NCI-H2227 treated with DMSO at 0.1 percent for 48 hours (cell line): ENCODE results near the gene LLCFC1.

ENCODE experiments used
- DNase-seq: peaks from one replicate; lab custom pipeline; 2025; lab: John Stamatoyannopoulos, UW

LLCFC1 gene

DNA sequence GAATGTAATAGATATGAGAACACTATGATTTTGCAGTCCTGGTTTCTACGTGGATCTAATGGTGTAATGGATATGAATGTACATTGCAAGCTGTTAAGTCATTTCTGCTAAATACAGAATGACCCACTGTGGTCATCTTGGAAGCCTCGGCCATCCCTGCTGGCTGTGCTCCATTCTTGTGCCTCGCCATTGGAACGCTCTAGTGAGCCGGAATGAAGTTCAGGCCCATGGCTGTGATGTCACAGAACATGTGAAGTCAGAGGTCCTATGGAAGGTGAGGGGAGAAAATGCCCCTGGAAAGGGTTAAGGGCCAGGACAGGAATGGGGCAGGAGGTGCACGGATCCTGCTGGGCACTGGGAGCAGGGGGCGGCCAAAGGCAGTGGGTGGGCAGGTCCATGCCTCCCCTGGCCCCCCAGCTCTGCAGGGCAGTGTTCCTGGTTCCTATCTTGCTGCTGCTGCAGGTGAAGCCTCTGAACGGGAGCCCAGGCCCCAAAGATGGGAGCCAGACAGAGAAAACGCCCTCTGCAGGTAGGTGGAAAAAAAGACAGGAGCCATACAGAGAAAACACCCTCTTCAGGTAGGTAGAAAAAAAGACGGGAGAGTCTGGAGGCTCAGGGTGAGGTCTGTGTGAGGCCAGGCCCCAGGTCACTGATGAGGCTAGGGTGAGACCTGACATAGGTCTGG is at the start of gene LLCFC1:
Gene LLCFC1 (plus strand): TSS at position 259 of the 685 bp plus-strand sequence. CDS start 138 bp downstream, at position 397.
- no peak for DNase-seq

DNA sequence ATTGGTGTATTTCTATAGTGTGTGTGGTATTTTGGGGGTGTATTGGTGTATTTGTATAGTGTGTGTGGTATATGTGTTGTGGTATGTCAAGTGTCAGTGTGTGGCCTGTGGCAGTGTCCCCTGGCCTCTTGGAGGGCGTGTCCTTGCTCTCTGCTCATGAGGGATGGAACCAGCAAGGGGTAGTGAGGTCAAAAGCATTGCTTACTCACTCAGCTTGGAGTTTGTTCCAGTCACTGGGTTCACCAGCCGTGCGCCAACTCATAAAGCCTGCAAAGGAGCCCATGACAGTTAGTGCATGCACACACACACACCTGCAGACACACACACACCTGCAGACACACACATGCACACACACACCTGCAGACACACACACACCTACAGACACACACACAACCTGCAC is 49.5 kb upstream of the LLCFC1 start:
- DNase-seq: no peak

- no peak for DNase-seq
Observed at GRCh38 chr7:142890874-142891485, 48.3 kb upstream of the LLCFC1 start.

DNA sequence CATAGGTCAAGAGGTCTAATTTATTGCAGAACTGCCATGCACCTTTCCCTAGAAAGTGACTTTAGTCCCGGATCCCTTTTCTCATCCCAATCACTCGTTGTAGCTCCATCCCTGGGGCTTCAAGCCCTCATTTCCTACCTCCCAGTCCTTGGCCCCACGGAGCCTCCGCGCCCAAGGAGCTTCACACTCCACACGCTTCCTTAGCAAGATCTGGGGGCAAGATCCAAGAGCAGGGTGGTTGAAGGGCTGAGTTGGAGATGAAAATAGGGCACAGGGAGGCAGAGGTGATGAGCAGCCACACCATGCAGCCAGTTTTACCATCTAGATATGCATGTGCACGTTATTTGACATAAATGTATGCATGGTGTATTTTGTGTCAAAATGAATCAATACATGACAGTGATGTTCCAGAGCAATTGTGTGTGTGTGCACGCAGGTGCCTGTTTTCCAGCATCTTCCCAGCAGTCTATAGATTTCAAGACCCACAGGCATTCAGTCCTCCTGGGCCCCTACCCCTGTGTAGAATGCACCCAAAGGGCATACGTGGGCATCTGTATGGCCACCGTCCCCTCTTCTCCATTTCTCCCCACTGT is 47.7 kb upstream of the LLCFC1 start:
- DNase-seq: no peak

DNA sequence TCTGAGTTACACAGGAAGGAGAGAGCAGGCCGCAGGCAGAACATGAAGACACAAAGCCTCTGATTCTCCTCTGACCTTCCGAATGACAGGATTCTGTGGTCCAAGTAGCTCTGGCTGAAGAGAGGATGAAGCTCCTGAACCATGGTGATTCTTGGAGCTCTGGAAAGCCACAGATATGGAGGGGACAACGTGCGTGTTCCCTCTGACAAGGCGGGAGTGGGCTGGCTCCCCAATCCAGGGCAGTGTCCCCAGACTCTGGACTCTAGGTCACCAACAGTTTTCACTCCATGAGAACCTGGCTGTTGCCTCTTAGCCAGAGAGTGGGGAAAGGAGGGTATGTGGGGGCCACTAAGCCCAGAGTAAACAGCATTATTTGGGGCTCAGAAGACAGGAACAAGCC is 46.3 kb upstream of the LLCFC1 start:
- no peak for DNase-seq

GRCh38 chr7:142894112-142894984 is 44.9 kb upstream of the LLCFC1 start:
- DNase-seq: no peak

- no peak for DNase-seq
Observed at GRCh38 chr7:142894985-142895593, 44.2 kb upstream of the LLCFC1 start.

DNA sequence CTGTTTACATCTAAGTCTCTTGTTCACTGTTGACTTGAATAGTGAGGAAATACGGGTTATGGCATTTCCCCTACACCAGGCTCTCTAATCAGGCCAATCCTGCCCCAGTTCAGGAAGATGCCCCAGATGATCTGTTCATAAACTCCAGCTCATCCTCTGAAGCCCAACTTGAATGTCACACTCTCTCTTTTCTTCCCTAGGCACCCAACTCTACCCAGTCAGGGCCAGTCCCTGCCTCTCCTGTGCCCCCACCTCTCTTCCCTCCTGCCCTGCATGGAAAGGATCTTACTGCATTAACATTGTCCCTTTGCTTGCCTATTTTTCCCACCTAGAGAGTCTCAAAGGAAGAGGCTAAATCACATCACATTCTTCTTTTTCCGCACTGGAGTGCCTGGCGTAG is 43.1 kb upstream of the LLCFC1 start:
- no peak for DNase-seq

GRCh38 chr7:142896741-142897379 is 42.4 kb upstream of the LLCFC1 start:
- DNase-seq: no peak

DNA sequence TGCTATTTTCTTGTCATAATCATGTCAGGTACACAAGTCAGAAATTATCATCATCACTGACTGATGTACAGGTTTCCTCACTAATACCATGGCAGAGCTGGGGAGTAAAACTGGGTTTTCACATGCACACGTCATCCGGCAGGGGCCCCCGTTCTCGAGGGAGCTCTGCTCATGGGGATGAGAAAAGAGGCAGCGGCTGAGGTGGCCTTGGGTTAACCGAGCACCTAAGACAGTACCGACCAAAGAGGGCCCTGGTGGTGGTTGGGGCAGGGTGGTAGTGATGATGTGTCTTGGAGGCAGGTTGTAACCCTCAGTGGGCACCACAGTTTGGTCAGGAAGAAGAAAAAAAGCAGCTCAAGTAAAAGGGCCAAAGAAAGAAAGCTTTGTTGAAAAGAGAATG is 41.6 kb upstream of the LLCFC1 start:
- DNase-seq: no peak

GRCh38 chr7:142898377-142899170 is 40.7 kb upstream of the LLCFC1 start:
- DNase-seq: no peak

DNA sequence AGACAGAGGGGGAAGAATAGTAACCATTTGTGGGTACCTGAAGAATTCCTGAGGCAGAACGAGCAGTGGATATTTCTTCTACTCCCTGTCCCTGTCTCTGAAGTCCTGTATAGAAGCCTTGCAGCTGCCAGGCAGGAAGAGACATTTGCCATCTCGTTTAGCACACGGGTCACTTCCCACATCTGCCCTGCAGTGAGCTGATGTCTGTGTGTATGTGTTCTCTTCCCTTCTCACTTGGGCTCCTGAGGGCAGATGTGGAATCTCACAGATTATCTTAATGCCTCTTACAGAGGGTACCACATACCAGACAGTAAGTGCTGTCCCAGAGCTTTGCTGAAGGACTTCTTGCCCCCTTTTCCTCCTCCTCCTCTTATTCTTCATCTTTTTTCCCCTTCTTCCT is 39.6 kb upstream of the LLCFC1 start:
- no peak for DNase-seq

DNA sequence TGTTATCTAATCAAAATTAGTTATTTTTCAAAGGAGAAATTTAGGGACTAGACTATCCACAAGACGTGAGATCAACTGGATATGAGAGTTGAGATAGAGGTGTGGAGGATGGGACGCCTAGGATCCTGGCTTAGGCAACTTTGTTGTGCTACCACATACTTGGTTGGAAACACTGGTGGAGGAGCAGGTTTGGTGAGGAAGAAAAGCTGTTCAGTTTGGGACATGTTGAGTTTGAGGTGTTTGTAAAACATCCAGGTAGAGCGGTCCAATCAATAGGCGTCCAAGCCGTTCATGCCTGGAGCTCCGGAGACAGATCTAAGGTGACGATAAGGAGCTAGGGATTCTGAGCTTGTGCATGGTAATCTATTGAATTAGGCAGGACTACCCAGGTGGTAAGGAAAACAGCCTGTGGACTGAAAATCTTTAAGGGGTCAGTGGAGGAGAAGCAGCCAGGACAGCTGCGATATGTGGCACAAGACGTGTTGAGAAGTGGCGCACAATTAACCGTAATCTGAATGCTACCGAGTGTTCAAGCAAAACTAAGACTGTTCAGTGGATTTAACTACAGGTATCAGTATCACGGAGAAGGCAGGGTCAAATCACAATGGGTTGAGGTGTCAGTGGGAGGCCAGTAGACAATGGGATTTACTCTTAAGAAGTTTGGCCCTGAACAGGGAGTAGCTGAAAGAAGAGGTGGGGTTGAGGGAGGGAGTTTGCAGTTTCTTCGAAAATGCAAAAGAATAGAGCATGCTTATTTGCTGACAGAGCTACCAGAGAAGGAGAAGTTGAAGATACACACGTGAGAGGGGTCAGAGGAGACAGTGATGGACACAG is 37.6 kb upstream of the LLCFC1 start:
- no peak for DNase-seq

GRCh38 chr7:142904128-142904527 is 35.2 kb upstream of the LLCFC1 start:
- DNase-seq: no peak

- DNase-seq: no peak
Observed at GRCh38 chr7:142905759-142906158, 33.5 kb upstream of the LLCFC1 start.

DNA sequence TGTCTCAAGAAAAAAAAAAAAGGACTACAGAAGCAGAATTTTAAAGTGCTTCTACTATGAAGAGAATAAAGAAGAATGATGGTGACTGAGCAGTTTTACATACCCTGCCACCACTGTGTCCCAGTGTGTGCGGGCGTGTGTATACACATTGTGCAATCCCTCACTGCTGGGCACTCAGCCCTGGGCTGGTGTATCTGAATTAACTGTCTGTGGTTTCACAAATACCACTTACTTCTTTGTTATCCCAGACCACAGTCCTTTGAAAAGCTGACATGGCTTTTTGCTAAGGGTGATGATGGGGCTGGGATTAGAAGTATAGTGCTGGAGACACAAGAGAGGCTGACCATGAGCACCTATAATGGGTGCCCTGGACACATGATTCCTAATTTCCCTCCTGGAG is 32.6 kb upstream of the LLCFC1 start:
- DNase-seq: no peak

- no peak for DNase-seq
Observed at GRCh38 chr7:142908290-142908689, 31.0 kb upstream of the LLCFC1 start.

DNA sequence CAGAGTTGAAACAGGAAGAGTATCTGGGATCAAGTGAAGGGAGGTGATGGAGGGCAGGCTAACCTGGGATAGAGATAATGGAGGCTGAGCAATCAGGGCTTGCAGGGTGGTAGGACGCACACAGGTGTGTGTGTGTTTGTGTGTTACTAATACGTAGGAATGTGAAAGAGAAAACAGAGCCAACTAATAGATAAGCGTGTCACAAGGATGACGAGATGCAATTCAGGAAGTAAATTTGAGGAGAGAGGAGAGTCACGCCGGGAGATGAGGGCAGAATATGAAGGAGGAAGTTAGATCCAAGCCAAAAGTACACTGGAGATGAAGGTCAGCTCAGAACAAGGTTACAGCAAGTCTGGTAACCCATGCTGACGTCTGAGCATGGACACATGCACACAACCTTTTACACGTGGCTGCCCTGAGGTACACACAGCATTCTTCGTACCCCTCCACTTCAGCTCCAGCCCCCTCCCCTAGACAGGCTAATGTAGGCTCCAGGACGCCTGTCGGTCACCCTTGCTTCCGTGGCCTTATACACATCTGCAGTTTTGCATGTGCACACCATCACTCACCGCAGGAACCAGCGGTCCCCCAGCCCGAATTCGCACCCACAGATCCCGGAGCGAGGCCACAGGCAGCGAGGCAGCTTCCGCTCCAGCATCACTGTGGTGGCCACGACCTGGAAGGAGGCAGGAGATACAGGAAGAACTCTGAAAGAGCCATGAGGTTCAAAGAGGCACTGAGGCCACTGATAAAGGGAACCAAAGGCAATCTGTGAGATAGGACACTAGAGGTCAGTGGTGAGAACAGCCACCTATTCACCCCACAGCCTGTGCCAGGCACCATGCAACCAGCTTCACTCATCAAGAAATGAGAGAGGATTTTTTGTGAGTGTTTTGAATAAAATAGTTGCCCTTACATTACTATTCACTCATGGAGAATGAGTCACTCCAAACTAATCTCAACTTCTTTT is 30.1 kb upstream of the LLCFC1 start:
- no peak for DNase-seq

- DNase-seq: no peak
Observed at GRCh38 chr7:142910031-142910433, 29.3 kb upstream of the LLCFC1 start.
